G401.6 (cell line): Measurements from ENCODE around the gene NOL7.
A peak's percentile ranks its signal among the peaks of the same experiment; 100 is the strongest.

Experiments used
- FAIRE-seq: peaks from 2 replicates; lab custom pipeline; 2012; peaks lifted over from hg19 to GRCh38; lab: Jason Lieb, UNC

NOL7 gene

GRCh38 chr6:13614926-13615791 lies at the start of gene NOL7:
NOL7 (plus strand) TSS chr6:13615335; CDS start chr6:13615359, 24 bp downstream.
- peak; percentile 85 for FAIRE-seq

GRCh38 chr6:13565921-13566320 lies 49.2 kb upstream of the NOL7 start:
- no peak for FAIRE-seq

- FAIRE-seq = no peak
Observed at GRCh38 chr6:13566500-13566899, 48.6 kb upstream of the NOL7 start.

GRCh38 chr6:13568970-13569369 lies 46.2 kb upstream of the NOL7 start:
- FAIRE-seq = no peak

GRCh38 chr6:13572240-13572639 lies 42.9 kb upstream of the NOL7 start:
- no peak for FAIRE-seq

GRCh38 chr6:13572951-13573654 lies 42.0 kb upstream of the NOL7 start:
- no peak for FAIRE-seq

- no peak for FAIRE-seq
Observed at GRCh38 chr6:13573669-13574110, 41.4 kb upstream of the NOL7 start.

- FAIRE-seq = no peak
Observed at GRCh38 chr6:13574149-13574570, 41.0 kb upstream of the NOL7 start.

GRCh38 chr6:13574571-13575376 lies 40.4 kb upstream of the NOL7 start, which contains the start of gene SIRT5:
SIRT5 (plus strand) TSS chr6:13574601; CDS start chr6:13584111, 9,510 bp downstream.
- peak; percentile 74 for FAIRE-seq

- no peak for FAIRE-seq
Observed at GRCh38 chr6:13575377-13575775, 39.8 kb upstream of the NOL7 start.

GRCh38 chr6:13576017-13576416 lies 39.1 kb upstream of the NOL7 start:
- no peak for FAIRE-seq

- no peak for FAIRE-seq
Observed at GRCh38 chr6:13577926-13578325, 37.2 kb upstream of the NOL7 start.

- FAIRE-seq = no peak
Observed at GRCh38 chr6:13579911-13580310, 35.2 kb upstream of the NOL7 start.

GRCh38 chr6:13581700-13582229 lies 33.4 kb upstream of the NOL7 start:
- FAIRE-seq = no peak

- no peak for FAIRE-seq
Observed at GRCh38 chr6:13586603-13587542, 28.3 kb upstream of the NOL7 start.

GRCh38 chr6:13589801-13590200 lies 25.3 kb upstream of the NOL7 start:
- no peak for FAIRE-seq

- FAIRE-seq = no peak
Observed at GRCh38 chr6:13590574-13591153, 24.5 kb upstream of the NOL7 start.

GRCh38 chr6:13591205-13591921 lies 23.8 kb upstream of the NOL7 start:
- FAIRE-seq = no peak

- no peak for FAIRE-seq
Observed at GRCh38 chr6:13593103-13593502, 22.0 kb upstream of the NOL7 start.

- FAIRE-seq = no peak
Observed at GRCh38 chr6:13593720-13594119, 21.4 kb upstream of the NOL7 start.
